ENCODE measurements around the gene TFDP1. TPM values are rescaled to one million over a fixed set of nuclear protein-coding genes. Genes with fewer than 3 reads are reported as not detected.

TFDP1 gene
- total RNA-seq, 2 experiments from 2014 or later = 180 to 191 TPM

DNA sequence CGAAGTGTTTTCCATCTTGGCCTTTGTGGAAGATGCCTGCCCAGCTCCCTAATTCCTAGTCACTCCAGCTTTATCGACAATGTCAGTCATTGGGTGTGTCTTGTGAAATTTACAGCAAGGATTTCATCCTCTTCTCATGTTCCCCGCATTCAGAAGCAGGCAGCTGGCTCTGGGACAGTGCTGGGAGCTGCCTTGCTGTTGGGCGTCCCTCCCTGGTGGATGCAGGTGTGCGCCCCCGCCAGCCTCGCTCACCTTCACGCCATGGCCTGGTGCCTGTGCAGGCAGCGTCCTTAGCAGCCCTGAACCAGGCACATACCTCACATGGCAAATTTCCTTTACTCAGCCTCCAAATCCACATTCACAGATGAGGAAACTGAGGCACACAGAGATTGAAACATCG is 39.7 kb upstream of the TFDP1 start:
- CTCF ChIA-PET = no interaction called here

DNA sequence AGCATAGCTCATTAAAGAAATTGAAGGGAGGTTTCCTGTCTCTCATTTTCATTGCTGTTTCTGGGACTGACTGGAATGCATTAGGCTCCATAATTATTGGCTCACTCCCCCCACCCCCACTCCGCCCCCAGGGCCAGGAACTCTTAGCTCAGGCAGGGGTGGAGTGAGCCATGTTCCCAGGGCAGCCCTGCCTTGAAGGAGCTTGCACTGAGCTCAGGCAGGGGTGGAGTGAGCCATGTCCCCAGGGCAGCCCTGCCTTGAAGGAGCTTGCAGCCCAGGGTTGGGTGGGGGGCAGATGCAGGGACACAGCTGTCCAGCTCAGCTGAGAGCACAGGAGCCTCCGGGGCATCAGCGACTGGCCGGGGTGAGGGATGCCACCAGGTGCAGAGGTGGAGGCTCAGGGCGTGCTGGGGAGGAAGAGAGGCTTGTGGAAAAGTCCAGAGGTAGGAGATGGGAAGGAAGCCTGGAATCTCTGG is 39.1 kb upstream of the TFDP1 start:
- no peak overlapping the region for H3K4me3 Mint-ChIP-seq
- CTCF ChIA-PET = no interaction called here
- H3K9me3 Mint-ChIP-seq (ENCODE audit: insufficient read depth) = no peaks in the 10 kb centered on the region
- no peaks in the 10 kb centered on the region for H3K4me1 Mint-ChIP-seq (ENCODE audit: low read depth)
- no peak for DNase-seq
- no peak for ATAC-seq
- H3K27me3 Mint-ChIP-seq (ENCODE audit: low read depth) = no peaks in the 10 kb centered on the region
- no peak overlapping the region for H3K27ac Mint-ChIP-seq
- POLR2A ChIA-PET = interaction anchor here (0.6 kb wide), 2 partner anchors 207 to 282 kb away, joined by 3 read pairs; no protein-coding TSS in a partner anchor
- H3K36me3 Mint-ChIP-seq (ENCODE audit: low read depth) = peaks cover 7% of the 10 kb centered on the region

More for the DNA sequence above, 39.7 kb upstream of the TFDP1 start:
- Mint-ChIP-seq H3K9me3 (ENCODE audit: insufficient read depth) (no peaks in the 10 kb centered on the region), H3K36me3 (ENCODE audit: low read depth) (peaks cover 11% of the 10 kb centered on the region), H3K27ac (no peak overlapping the region), H3K27me3 (ENCODE audit: low read depth) (no peaks in the 10 kb centered on the region), H3K4me3 (no peak overlapping the region), H3K4me1 (ENCODE audit: low read depth) (no peaks in the 10 kb centered on the region)
- POLR2A ChIA-PET = interaction anchor here (0.6 kb wide), 1 partner anchor 281 kb away, joined by 3 read pairs; no protein-coding TSS in a partner anchor
- no peak for DNase-seq
- ATAC-seq = no peak

DNA sequence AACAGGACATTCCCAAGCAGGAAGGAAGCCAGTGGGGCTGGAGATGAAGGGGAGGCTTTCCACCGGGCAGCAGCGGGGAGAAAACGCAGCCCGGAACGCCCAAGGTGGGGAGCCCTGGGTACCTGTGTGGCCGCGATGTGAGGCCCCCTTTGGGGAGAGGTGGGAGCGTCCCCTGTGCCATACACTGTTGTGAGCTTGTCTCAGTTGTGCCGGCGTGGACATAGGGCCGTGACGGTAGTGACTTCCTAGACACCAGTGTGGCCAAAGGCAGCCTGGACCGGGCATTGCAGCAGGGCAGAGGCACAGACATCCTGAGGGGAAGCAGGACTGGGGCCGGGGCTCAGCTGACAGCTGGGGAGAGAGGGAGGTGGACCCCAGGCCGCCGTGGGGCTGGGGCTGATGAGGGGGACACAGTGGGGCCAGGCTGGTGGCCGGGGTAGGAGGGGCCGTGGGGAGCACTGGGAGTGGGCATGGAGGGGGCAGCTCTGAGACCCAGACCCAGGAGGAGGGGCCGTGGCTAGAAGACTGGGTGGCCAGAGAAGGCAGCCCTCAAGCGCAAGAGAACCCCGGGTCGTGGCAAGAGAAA is 38.5 kb upstream of the TFDP1 start:
- peaks cover 4% of the 10 kb centered on the region for H3K36me3 Mint-ChIP-seq (ENCODE audit: low read depth)
- no peak for DNase-seq
- no peak overlapping the region for H3K27ac Mint-ChIP-seq
- no peaks in the 10 kb centered on the region for H3K4me1 Mint-ChIP-seq (ENCODE audit: low read depth)
- ChIA-PET POLR2A (interaction anchor here (0.6 kb wide), 1 partner anchor 207 kb away, joined by 3 read pairs; no protein-coding TSS in a partner anchor), CTCF (no interaction called here)
- no peak for ATAC-seq
- H3K9me3 Mint-ChIP-seq (ENCODE audit: insufficient read depth) = no peaks in the 10 kb centered on the region
- H3K4me3 Mint-ChIP-seq = no peak overlapping the region
- H3K27me3 Mint-ChIP-seq (ENCODE audit: low read depth) = no peaks in the 10 kb centered on the region

DNA sequence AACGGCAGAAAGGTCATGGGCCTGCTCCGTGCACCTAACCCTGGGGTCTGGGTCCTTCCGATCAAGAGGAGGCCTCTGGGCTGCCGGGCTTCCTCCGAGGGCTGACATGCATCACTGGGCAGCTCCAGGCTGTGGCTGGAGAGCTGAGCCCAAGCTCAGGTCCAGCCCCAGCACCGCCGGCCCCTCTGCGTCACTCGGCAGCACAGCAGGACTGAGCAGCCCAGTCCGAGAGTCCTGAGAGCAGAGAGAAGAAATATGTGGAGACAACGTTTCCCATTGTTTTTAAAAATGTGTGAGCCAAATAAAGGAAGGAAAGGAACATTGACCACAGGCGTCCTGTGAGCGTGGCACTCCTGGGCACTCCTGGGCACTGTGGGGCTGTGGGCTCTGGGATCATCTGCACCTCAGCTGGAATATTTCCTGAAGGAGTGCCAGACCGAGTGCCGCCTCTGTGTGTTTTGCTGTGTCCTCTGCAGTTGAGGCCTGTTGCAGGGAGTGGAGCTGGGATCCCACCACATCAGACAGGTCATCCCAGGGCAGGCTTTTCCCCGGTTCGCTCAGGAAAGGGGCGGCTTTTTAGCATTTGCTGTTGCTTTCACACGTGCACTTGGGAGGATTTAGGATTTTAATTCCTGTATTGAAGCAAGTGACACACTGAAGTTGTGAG is 37.8 kb upstream of the TFDP1 start:
- no peak for DNase-seq

DNA sequence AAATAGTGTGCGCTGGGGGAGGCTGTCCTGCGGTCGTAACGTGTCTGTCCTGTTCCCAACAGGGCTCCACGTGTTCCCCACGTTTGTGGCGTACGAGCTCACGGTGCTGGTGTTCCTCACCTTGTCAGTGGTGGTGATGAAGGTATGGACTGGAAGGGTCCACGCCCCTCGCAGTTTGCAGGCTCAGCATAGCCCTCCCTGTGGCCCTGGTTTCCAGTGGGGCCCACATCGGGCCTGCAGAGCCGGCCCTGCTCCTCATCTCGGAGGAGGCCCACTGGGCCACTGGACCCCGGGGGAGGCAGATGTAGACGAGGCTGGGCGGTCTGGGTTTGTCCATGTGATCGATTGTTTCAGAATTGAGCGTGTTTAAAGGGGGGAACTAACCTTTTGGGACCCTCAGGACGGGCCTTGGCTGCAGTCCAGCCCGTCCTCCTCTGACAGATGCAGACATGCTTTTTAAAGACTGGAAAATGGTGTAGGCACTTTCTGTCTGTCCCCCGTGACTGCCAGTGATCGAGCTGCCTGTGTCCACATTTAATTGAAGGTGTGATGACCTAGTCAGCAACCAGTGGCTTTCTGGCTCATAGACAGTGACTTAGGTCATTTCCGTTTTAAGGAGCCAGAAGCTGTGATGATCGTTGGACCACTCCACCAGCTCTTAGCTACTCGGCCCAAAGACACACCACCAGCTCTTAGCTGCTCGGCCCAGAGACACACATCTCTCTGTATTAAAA is 37.1 kb upstream of the TFDP1 start:
- CTCF ChIA-PET = interaction anchor here (0.7 kb wide), 1 partner anchor 257 kb away, joined by 3 read pairs; no protein-coding TSS in a partner anchor
- no peak for DNase-seq
- no peak overlapping the region for H3K27ac Mint-ChIP-seq

More for the DNA sequence above, 37.8 kb upstream of the TFDP1 start:
- peaks cover 4% of the 10 kb centered on the region for H3K36me3 Mint-ChIP-seq (ENCODE audit: low read depth)
- ATAC-seq = no peak
- CTCF ChIA-PET = interaction anchor here (0.7 kb wide), 1 partner anchor 256 kb away, joined by 3 read pairs; no protein-coding TSS in a partner anchor
- H3K27ac Mint-ChIP-seq = no peak overlapping the region
- no peaks in the 10 kb centered on the region for H3K27me3 Mint-ChIP-seq (ENCODE audit: low read depth)
- no peaks in the 10 kb centered on the region for H3K9me3 Mint-ChIP-seq (ENCODE audit: insufficient read depth)
- POLR2A ChIA-PET = no interaction called here
- H3K4me1 Mint-ChIP-seq (ENCODE audit: low read depth) = no peaks in the 10 kb centered on the region
- H3K4me3 Mint-ChIP-seq = no peak overlapping the region

GRCh38 chr13:113548171-113548641 is 36.3 kb upstream of the TFDP1 start:
- POLR2A ChIA-PET = no interaction called here
- no peak for DNase-seq

More for the DNA sequence above, 37.1 kb upstream of the TFDP1 start:
- no peaks in the 10 kb centered on the region for H3K9me3 Mint-ChIP-seq (ENCODE audit: insufficient read depth)
- no peak overlapping the region for H3K4me3 Mint-ChIP-seq
- no peak for ATAC-seq
- no peaks in the 10 kb centered on the region for H3K27me3 Mint-ChIP-seq (ENCODE audit: low read depth)
- no peaks in the 10 kb centered on the region for H3K4me1 Mint-ChIP-seq (ENCODE audit: low read depth)
- peaks cover 4% of the 10 kb centered on the region for H3K36me3 Mint-ChIP-seq (ENCODE audit: low read depth)
- POLR2A ChIA-PET = no interaction called here

DNA sequence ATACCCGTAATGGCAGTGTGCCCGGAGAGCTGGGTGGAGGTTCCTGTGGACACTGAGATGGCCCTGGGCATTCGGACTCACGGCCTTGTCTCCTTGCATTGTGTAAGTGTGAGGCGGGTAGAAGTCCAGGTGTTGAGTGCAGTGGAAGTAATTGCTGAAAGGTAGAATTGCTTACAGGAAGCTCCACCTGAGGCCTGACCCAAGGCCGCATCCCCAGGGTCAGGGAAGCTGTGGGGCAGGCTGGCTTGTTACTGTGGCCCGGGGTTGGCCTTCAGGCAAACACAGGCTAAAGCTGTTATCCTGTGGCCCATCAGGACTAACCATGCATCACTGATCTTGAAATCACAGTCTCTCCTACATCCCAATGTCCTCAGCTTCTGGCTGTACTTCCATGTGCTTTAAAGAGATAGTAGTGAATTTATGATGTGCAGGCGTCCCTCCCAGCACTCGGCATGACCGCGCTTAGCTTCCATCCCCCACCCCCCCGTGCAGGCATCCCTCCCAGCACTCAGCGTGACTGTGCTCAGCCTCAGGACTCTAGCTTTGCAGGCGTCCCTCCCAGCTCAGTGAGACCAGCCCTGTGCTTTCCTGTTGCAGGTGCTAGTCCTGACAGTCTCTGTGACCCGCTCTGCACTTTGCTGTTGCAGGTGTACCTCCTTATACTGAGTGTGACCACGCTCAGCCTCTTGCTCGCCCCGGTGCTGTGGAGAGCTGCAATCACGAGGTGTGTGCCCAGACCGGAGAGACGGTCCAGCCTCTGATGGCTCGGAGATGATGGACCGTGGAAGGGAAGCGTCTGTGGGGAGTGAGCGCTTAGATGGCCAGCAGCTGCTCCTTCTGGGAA is 35.6 kb upstream of the TFDP1 start:
- ATAC-seq = no peak
- Mint-ChIP-seq H3K4me1 (ENCODE audit: low read depth) (no peaks in the 10 kb centered on the region), H3K27ac (no peak overlapping the region), H3K27me3 (ENCODE audit: low read depth) (no peaks in the 10 kb centered on the region), H3K4me3 (no peak overlapping the region), H3K9me3 (ENCODE audit: insufficient read depth) (no peaks in the 10 kb centered on the region), H3K36me3 (ENCODE audit: low read depth) (no peaks in the 10 kb centered on the region)
- ChIA-PET CTCF (no interaction called here), POLR2A (interaction anchor here (0.6 kb wide), 1 partner anchor 339 kb away, joined by 3 read pairs; no protein-coding TSS in a partner anchor)
- no peak for DNase-seq

More at GRCh38 chr13:113548171-113548641, 36.3 kb upstream of the TFDP1 start:
- no peak for ATAC-seq
- H3K4me1 Mint-ChIP-seq (ENCODE audit: low read depth) = no peaks in the 10 kb centered on the region
- no peaks in the 10 kb centered on the region for H3K27me3 Mint-ChIP-seq (ENCODE audit: low read depth)
- H3K27ac Mint-ChIP-seq = no peak overlapping the region
- H3K9me3 Mint-ChIP-seq (ENCODE audit: insufficient read depth) = no peaks in the 10 kb centered on the region
- CTCF ChIA-PET = no interaction called here
- H3K4me3 Mint-ChIP-seq = no peak overlapping the region
- H3K36me3 Mint-ChIP-seq (ENCODE audit: low read depth) = peaks cover 4% of the 10 kb centered on the region

GRCh38 chr13:113550453-113550852 is 34.1 kb upstream of the TFDP1 start:
- CTCF ChIA-PET = no interaction called here
- Mint-ChIP-seq H3K36me3 (ENCODE audit: low read depth) (no peaks in the 10 kb centered on the region), H3K4me1 (ENCODE audit: low read depth) (no peaks in the 10 kb centered on the region)

DNA sequence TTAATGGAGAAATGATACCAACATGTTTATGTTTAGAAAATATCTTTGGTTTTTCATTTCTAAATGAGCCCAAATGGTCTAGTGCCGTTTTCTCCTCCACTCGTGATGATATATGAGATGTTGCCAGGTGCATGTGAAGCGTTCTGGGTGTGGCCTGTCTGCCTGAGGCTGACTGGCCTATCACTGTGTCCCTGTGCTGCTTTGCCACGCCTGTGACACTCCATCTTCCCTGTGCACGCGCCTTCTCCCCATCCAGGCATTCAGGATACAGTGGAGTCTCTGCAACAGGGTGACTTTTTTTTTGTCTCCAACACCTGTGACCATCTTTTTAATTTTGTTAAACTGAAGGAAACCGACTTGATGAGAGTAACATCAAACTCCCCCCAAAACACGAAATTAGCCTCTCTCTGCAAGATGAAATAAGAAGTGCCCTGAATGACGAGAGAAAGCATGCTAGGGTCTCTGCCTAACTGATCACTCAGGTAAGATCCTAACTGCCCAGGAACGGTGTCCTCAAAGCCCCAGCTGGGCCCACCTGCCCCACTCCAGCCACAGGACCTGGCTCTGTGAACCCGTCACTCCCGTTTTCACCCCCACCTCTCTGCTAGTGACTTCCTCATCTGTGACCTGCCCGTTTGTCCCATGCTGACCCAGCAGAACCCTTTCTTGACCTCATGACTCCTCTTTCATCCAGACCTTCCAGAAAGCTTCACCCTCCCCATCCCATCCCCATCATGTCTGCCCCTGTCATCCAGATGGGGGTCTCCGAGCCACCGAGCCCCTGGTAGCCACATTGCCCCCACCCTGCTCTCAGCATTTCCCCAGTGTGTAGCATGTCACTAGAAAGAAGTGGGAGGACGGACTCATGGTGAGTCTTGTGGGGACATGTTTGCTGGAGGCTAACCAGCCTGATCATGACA is 33.2 kb upstream of the TFDP1 start:
- H3K36me3 Mint-ChIP-seq (ENCODE audit: low read depth) = no peaks in the 10 kb centered on the region
- ChIA-PET CTCF (no interaction called here), POLR2A (no interaction called here)
- H3K4me1 Mint-ChIP-seq (ENCODE audit: low read depth) = no peaks in the 10 kb centered on the region
- no peak for DNase-seq
- no peak overlapping the region for H3K27ac Mint-ChIP-seq
- no peak overlapping the region for H3K4me3 Mint-ChIP-seq
- ATAC-seq = no peak
- H3K9me3 Mint-ChIP-seq (ENCODE audit: insufficient read depth) = no peaks in the 10 kb centered on the region
- no peaks in the 10 kb centered on the region for H3K27me3 Mint-ChIP-seq (ENCODE audit: low read depth)

More at GRCh38 chr13:113550453-113550852, 34.1 kb upstream of the TFDP1 start:
- no peaks in the 10 kb centered on the region for H3K27me3 Mint-ChIP-seq (ENCODE audit: low read depth)
- DNase-seq = no peak
- no peak overlapping the region for H3K4me3 Mint-ChIP-seq
- ATAC-seq = no peak
- no peaks in the 10 kb centered on the region for H3K9me3 Mint-ChIP-seq (ENCODE audit: insufficient read depth)
- POLR2A ChIA-PET = no interaction called here
- H3K27ac Mint-ChIP-seq = no peak overlapping the region

GRCh38 chr13:113552079-113552478 is 32.5 kb upstream of the TFDP1 start:
- POLR2A ChIA-PET = no interaction called here
- Mint-ChIP-seq H3K9me3 (ENCODE audit: insufficient read depth) (no peaks in the 10 kb centered on the region), H3K27me3 (ENCODE audit: low read depth) (no peaks in the 10 kb centered on the region), H3K4me1 (ENCODE audit: low read depth) (no peaks in the 10 kb centered on the region), H3K4me3 (no peak overlapping the region), H3K36me3 (ENCODE audit: low read depth) (no peaks in the 10 kb centered on the region), H3K27ac (no peak overlapping the region)
- DNase-seq (no peak), ATAC-seq (no peak)
- CTCF ChIA-PET = no interaction called here

Data from activated CD8-positive, alpha-beta T cell treated with anti-CD3 and anti-CD28 coated beads, Interleukin-2, amount 10 ng/mL, durations not matched to agents 7 days and 5 days (primary cell).